ENCODE data around the gene MACF1. TPM values are rescaled to one million over a fixed set of nuclear protein-coding genes. Genes with fewer than 3 reads are reported as not detected.
"Not testable (repeated sequence)": the region's sequence is repeated elsewhere in the genome, so short reads cannot be mapped to it uniquely, and the experiment has no call there.

MACF1 gene
- total RNA-seq, 1 donor from 2014 or later: 296 TPM

DNA sequence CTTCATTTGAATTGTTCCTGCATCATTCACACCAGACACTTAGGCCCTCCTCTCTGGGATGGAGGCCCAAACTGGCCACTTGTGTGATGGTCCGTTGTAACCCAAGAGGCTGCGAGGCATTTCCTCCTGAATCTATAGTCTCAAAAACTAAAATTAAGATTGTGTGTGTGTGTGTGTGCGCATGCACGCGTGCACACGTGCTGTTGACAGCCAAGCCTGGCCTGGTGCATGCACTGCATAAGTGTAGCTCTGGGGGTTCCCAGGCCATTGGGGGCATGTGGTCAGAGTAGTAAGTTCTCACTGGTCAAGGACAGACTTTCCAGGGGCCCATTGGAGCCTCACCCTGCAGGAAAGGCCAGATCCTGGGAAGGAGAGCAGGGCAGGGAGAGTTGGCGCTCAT, 313.4 kb downstream of the MACF1 start:
- not testable (repeated sequence) for DNase-seq (ENCODE audit: low read depth); H3K4me3 ChIP-seq (ENCODE audit: low read depth, low read length)

DNA sequence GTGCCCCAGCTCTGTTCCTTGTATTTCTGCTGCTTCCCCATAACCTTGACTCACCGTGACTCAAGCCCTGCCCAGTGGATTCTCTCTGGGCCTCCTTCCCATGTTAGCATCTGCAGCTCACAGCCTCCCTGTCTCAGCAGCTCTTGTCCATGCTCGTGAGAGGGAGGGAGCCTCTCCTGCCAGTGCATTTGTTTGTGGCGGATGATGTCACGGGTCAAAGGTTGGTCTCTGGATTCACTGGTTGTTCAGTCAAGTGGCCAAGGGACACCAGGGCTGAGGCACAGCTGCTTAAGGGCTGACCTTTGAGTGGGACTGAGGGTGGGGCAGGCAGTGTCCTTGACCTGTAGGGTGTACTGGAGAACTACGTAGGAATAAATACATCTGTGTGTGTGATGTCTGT, 314.9 kb downstream of the MACF1 start:
- H3K4me3 ChIP-seq (ENCODE audit: low read depth, low read length); DNase-seq (ENCODE audit: low read depth): not testable (repeated sequence)

DNA sequence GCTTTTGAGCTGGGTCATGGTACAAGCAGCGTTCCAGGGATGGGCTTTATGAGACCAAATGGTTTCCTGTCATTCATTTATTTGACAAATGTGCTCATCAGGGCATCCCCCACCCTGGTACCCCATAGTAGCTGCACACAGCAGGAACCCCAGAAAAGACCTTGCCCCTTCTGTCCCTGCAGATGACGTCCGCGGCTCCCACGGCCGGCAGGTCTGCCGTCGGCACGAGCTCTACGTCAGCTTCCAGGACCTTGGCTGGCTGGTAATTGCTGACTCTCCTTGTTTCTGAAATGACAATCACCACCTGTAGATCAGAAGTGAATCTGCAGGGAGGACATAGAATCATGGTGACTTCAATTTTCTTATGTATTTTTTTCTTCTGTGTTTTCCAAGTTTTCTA, 317.7 kb downstream of the MACF1 start:
- H3K4me3 ChIP-seq (ENCODE audit: low read depth, low read length); DNase-seq (ENCODE audit: low read depth): not testable (repeated sequence)

DNA sequence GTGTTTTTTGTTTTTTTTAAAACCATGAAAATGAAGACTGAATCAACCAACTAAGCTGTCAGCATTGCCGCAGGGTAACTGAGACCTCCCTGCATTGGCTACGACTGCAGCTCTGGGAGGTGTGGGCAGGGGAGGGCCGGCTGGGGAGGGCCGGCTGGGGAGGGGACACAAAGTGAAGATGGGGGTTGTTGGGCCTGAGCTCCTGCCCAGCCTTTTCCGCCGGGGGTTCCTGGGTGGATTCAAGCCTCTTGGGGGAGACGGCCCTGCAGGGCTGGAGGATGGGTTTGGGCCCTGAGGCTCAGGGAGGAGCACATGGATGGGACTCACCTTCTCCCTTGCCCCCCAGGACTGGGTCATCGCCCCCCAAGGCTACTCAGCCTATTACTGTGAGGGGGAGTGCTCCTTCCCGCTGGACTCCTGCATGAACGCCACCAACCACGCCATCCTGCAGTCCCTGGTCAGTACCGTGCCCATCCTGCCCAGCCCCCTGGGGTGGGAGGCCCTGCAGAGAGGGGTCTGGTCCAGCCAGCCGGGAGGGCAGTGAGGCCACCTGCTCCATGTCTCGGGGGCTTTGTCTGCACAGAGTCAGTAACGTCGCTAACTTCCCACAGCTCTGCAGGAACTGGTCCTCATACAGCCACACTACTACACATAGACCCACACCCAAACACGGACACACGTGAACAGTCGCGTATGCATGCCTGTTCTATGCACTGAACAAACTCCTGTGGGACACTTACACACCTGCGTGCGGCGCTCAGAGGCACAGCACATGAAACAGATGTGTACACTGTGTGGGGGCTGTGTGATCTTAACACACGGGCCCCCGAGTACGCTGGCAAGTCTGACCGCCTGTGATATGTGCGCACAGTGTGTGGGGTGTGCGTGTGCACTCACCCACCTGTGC, 318.4 kb downstream of the MACF1 start:
- TF ChIP-seq, protein P1, sequence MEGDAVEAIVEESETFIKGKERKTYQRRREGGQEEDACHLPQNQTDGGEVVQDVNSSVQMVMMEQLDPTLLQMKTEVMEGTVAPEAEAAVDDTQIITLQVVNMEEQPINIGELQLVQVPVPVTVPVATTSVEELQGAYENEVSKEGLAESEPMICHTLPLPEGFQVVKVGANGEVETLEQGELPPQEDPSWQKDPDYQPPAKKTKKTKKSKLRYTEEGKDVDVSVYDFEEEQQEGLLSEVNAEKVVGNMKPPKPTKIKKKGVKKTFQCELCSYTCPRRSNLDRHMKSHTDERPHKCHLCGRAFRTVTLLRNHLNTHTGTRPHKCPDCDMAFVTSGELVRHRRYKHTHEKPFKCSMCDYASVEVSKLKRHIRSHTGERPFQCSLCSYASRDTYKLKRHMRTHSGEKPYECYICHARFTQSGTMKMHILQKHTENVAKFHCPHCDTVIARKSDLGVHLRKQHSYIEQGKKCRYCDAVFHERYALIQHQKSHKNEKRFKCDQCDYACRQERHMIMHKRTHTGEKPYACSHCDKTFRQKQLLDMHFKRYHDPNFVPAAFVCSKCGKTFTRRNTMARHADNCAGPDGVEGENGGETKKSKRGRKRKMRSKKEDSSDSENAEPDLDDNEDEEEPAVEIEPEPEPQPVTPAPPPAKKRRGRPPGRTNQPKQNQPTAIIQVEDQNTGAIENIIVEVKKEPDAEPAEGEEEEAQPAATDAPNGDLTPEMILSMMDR (conservative IDR thresholded peaks at IDR 0.05; ENCODE audit: low read depth, low read length): no peak
- DNase-seq (ENCODE audit: low read depth): no peak
- H3K4me3 ChIP-seq (ENCODE audit: low read depth, low read length): no peak overlapping the region

DNA sequence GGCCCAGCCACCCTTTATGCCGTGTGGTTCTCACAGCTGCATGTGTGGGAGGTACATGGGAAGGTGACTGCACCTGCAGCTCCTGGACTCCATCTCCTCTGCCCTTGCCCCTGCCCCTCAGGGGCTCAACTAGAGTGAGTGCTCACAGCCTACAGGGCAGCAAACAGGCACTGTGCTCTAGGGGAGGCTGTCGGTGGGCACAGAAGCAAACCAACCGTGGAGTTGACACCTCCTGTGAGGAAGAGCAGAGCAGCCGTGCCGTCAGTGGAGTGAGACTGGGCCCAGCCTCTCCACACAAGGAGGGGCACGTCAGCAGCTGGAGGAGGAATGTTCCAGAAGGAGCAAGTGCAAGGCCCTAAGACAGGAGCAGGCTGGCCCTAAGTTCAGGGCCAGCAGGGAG, 319.7 kb downstream of the MACF1 start:
- TF ChIP-seq, protein P1 (conservative IDR thresholded peaks at IDR 0.05; ENCODE audit: low read depth, low read length): no peak
- no peak for DNase-seq (ENCODE audit: low read depth)
- no peak overlapping the region for H3K4me3 ChIP-seq (ENCODE audit: low read depth, low read length)

DNA sequence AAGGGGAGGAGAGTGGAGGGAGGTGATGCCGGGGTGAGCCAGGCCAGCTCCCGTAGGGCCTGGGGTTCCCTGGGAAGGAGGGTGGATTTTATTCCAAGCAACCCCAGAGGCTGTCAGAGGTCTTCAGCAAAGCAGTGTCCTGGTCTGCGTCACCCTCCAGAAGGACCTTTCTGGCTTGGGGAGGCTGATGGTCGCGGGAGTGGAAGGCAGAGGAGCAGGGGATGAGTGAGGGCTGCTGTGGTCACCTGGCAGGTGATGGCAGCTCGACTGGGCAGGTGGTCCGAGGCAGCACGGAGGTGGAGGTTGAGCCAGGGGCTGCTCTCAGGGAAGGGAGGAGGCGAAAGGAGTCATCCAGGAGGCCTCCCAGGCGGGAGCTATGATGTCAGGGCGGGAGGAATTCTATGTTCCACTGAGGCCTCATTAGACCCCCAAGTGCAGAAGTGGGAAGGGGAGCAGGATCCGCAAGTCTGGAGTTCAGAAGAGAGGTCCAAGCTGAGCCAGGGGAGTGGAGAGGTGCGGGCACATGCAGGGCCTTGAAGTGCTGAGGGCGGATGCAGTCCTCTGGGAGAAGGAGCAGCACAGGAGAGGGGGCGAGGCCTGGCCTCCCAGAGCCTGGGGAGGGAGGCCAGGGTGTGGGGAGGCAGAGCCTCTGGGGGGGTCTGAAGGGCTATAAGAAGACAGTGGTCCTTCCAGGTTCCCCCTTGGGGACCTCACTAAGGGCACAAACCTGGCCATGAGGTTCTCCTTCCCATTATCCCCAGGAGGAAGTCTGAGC, 320.3 kb downstream of the MACF1 start:
- H3K4me3 ChIP-seq (ENCODE audit: low read depth, low read length): no peak overlapping the region
- TF ChIP-seq, protein P1 (conservative IDR thresholded peaks at IDR 0.05; ENCODE audit: low read depth, low read length): no peak
- DNase-seq (ENCODE audit: low read depth): no peak

DNA sequence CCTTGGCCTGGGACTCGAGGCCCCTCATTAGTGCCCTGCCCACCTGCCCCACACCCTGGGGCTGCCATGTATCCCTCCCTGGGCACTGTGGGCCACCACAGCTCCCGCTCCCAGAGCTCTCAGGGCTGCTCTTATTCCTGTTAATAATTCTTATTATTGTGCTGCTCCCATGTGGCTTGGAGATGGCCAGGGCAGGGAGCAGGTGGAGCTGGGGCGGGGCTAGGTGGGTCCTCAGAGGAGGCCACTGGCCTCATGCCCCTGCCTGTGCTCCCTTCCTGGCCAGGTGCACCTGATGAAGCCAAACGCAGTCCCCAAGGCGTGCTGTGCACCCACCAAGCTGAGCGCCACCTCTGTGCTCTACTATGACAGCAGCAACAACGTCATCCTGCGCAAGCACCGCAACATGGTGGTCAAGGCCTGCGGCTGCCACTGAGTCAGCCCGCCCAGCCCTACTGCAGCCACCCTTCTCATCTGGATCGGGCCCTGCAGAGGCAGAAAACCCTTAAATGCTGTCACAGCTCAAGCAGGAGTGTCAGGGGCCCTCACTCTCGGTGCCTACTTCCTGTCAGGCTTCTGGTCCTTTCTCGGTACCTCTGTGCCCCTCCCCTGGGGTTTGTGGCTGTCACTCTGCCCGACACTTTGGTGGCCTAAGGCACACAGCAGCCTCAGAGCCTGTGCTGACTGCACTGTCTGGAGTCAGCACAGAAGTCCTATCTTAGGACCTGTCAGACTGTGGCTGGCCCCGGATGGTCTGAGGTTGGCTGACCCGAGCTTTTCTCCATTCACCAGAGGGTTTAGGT, 321.1 kb downstream of the MACF1 start:
- DNase-seq (ENCODE audit: low read depth): no peak
- H3K4me3 ChIP-seq (ENCODE audit: low read depth, low read length): no peak overlapping the region
- TF ChIP-seq, protein P1 (conservative IDR thresholded peaks at IDR 0.05; ENCODE audit: low read depth, low read length): no peak

DNA sequence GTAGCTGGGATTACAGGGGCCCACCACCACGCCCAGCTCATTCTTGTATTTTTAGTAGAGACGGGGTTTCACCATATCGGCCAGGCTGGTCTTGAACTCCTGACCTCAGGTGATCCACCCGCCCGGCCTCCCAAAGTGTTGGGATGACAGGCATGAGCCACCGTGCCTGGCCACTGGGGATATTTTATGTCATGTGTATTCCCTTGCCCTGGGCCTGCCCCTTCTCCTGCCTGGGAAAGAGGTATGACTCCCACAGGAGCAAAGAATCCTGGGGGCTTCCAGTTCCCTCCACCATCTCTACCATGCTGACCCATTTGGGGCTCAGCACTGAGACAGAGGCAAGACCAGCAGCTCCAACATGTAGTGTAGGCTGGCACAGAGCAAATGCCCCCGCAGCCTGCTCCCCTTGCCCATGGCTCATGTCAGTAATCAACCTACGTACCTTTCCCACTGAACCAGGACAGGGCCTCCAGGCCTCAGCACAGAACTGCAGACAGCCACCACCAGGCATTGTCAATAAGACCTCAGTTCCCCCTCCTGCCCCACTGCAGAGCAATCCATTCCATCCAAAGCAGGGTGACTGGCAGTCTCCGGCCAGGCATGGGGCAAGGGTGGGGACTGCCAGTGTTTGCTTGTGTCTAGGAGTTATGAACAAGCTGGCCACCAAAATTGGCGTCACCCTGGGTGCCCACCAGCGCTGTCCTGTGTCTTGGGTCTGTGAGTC, 322.1 kb downstream of the MACF1 start:
- TF ChIP-seq, protein P1 (conservative IDR thresholded peaks at IDR 0.05; ENCODE audit: low read depth, low read length): no peak
- H3K4me3 ChIP-seq (ENCODE audit: low read depth, low read length): no peak overlapping the region
- no peak for DNase-seq (ENCODE audit: low read depth)

DNA sequence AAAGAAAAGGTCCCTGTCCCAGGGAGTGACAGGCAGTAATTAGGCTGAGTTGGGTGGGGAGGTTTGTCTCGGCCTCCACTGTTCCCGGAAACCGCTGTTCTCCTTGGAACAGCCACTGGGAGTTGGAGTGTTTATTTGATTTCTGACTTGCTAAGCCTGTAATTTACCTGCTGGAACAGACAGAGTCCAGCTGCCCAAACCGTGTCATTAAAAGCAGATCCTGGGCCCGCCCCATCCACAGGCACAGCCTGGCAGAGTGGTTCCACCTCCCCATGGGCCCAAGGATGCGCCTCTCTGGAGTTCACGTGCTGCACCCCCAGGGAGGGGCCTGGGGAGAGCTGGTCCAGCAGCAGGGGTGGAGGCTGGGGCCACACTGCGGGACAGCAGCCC, 322.7 kb downstream of the MACF1 start:
- not testable (repeated sequence) for H3K4me3 ChIP-seq (ENCODE audit: low read depth, low read length); DNase-seq (ENCODE audit: low read depth)

Measured in epithelial cell of proximal tubule (primary cell).